Heart right ventricle (tissue), 16 donors: ENCODE data around the gene TTC21A. TPM values are rescaled to one million over a fixed set of nuclear protein-coding genes. Genes with fewer than 3 reads are reported as not detected.

Experiments used
- ATAC-seq, 8 donors: fragments of 200-7000 bp; cut with Tn5 transposase; one replicate each; pipeline ENCODE4 v1.9.1; 2020; ENCODE audit warnings: mild to moderate bottlenecking in 8 of 8, moderate library complexity in 8 of 8, moderate number of reproducible peaks in 1 of 8
- DNase-seq, 2 donors: peaks; one replicate each; pipeline ENCODE4 v3.0.0-alpha.2; 2020
- H3K27ac ChIP-seq, 10 donors: fragments of 200-600 bp; sonication (generic) in 2 of 10; one replicate each; pipeline versions ENCODE4 v1.5.0 to v1.8.0; 2020 to 2022; ENCODE audit warnings: mild to moderate bottlenecking in 3 of 10
- H3K27me3 ChIP-seq, 7 donors: fragments of 200-600 bp; one replicate each; pipeline ENCODE4 v1.8.0; 2021 to 2022; ENCODE audit warnings: mild to moderate bottlenecking in 2 of 7
- H3K36me3 ChIP-seq, 9 donors: fragments of 200-600 bp; sonication (generic) in 1 of 9; one replicate each; pipeline versions ENCODE4 v1.5.0 to v1.8.0; 2020 to 2022; ENCODE audit warnings: mild to moderate bottlenecking in 2 of 9
- H3K4me1 ChIP-seq, 9 donors: fragments of 200-600 bp; sonication (generic) in 1 of 9; one replicate each; pipeline versions ENCODE4 v1.5.0 to v1.8.0; 2020 to 2022; ENCODE audit warnings: mild to moderate bottlenecking in 4 of 9
- H3K4me3 ChIP-seq, 10 donors: fragments of 200-600 bp; sonication (generic) in 2 of 10; one replicate each; pipeline versions ENCODE4 v1.5.0 to v1.8.0; 2020 to 2022; ENCODE audit warnings: mild to moderate bottlenecking in 7 of 10, moderate library complexity in 2 of 10
- H3K9me3 ChIP-seq, 11 donors: fragments of 200-600 bp in 10 of 11; sonication (generic) in 2 of 11; one replicate each; pipeline versions ENCODE4 v1.5.0 to v1.8.0; 2013 to 2022; ENCODE audit warnings: mild to moderate bottlenecking in 2 of 11, control low read depth in 1 of 11, moderate library complexity in 1 of 11
- CTCF ChIP-seq, 9 donors: fragments of 200-600 bp; sonication (generic) in 2 of 9; IDR thresholded peaks; one replicate each; pipeline versions ENCODE4 v1.5.0 to v1.8.0; 2021 to 2022; ENCODE audit warnings: antibody characterized with exemption in 9 of 9, mild to moderate bottlenecking in 5 of 9, moderate library complexity in 1 of 9
- WGBS, 2 donors: extraction: QIAGEN DNeasy Blood & Tissue Kit; methylation state at CpG; one replicate each; pipeline ENCODE4 v1.1.7; 2013; ENCODE audit warnings: inconsistent platforms in 1 of 2; 5-methylcytosine and 5-hydroxymethylcytosine counted together
- intact Hi-C, 10 donors: fragments of 100-400 bp; cut with DNase I; formaldehyde crosslinking; loops; one replicate each; pipeline versions ENCODE4 v1.11.1 to v1.14.2; 2022
- polyA plus RNA-seq, 2 donors: library from polyadenylated mRNA; stranded (reverse); fragments of 200-250 nt; gene quantifications; one replicate each; pipeline ENCODE4 v1.2.3, GENCODE V29; 2013
- total RNA-seq, 10 donors: library from RNA; stranded (reverse); fragmentation: NEBNext Ultra II Directional in 3 of 10; extraction: Animal tissue kit (Norgen Biotek cat#: 25700) in 3 of 10; gene quantifications; one replicate each; pipeline versions ENCODE4 v1.2.1 to v1.2.4, GENCODE V29; 2021 to 2023
- donor health status: Arrhythmogenic right ventricular cardiomyopathy.
- donor health status: ischemic (EF 13 %, LVEDD 7.1; RV severe dilation, severe dysfunction).
- donor health status: healthy with polysubstance abuse.
- donor health status: DM: no; HTN: yes; CAD: no.
- donor health status: DM: no; HTN: no; CAD: no.
- donor health status: ischemic (EF 25% LVEDD 6.9; RV normal size, moderate dysfunction).
- donor health status: ischemic (EF 25% LVEDD 5.7; RV mildly dilated, moderate dysfunction).
- donor health status: healthy.
- donor health status: DM: yes; HTN: yes; CAD: no.
- donor health status: Ischemic cardiomyopathy.
- donor health status: ischemic (EF 35%, LVEDD 5.7; RV mildly dilated, moderate dysfunction).
- donor health status: nonischemic (EF 11% LVEDD 7.7; RV severe dilation, severe dysfunction).
- donor health status: DM: yes; HTN: yes; CAD: no.
- donor health status: PGD.
- donor health status: ischemic (EF 29% LVEDD 5.4; RV normal size, mild dysfunction).
- donor health status: nonischemic (EF 23%, LVEDD 6.1; RV moderate dilation, normal function).

The TTC21A gene
- total and polyA plus RNA-seq, 12 donors = 0.80 to 7.5 (median 1.5) TPM

- Histone ChIP-seq H3K9me3 (no peaks in the 10 kb centered on the region), H3K4me3 (no peak overlapping the region), H3K36me3 (peaks cover 0 to 7% (median 0%) of the 10 kb centered on the region in 9 donors), H3K27me3 (no peaks in the 10 kb centered on the region), H3K4me1 (peaks cover 0 to 18% (median 5%) of the 10 kb centered on the region in 9 donors), H3K27ac (peak overlapping the region in 1 of 10 donors; percentile 15)
- intact Hi-C loops = loop anchor here (1.0 to 10.0 kb wide), 10 partner anchors 58 to 258 kb away; partner anchors contain the start of genes SLC25A38 (in 1 of the 10) and XIRP1 (in 1 of the 10)
- WGBS, 2 donors = 52 to 53% methylated on average over 6 of the region's 6 CpGs
- ATAC-seq (peak; percentile 63 to 87 (median 83)), DNase-seq (peak in 1 of 2 donors; percentile 67)
- TF ChIP-seq CTCF (IDR thresholded peaks at IDR 0.05) = peak; percentile 42 to 78 (median 68)
These were observed 19.1 kb downstream of the TTC21A start for GRCh38 chr3:39126532-39127071.

- WGBS, 2 donors = 78 to 90% methylated on average over 7 of the region's 7 CpGs
- DNase-seq (no peak), ATAC-seq (no peak)
- TF ChIP-seq CTCF (IDR thresholded peaks at IDR 0.05) = no peak
- Histone ChIP-seq H3K4me1 (peaks cover 0 to 18% (median 5%) of the 10 kb centered on the region in 9 donors), H3K27ac (no peak overlapping the region), H3K4me3 (no peak overlapping the region), H3K9me3 (no peaks in the 10 kb centered on the region), H3K36me3 (peaks cover 0 to 7% (median 0%) of the 10 kb centered on the region in 9 donors), H3K27me3 (no peaks in the 10 kb centered on the region)
- intact Hi-C loops = loop anchor here in 8 of 10 donors (2.0 to 10.0 kb wide), 9 partner anchors 57 to 257 kb away; partner anchors contain the start of genes SLC25A38 (in 1 of the 8) and XIRP1 (in 1 of the 8)
These were observed 19.9 kb downstream of the TTC21A start for GRCh38 chr3:39127269-39127907.

GRCh38 chr3:39127908-39128304 lies 20.4 kb downstream of the TTC21A start:
- H3K4me1 ChIP-seq = peaks cover 0 to 18% (median 0%) of the 10 kb centered on the region in 9 donors
- H3K4me3 ChIP-seq = no peak overlapping the region
- intact Hi-C loops = loop anchor here in 8 of 10 donors (2.0 to 10.0 kb wide), 9 partner anchors 57 to 257 kb away; partner anchors contain the start of genes SLC25A38 (in 1 of the 8) and XIRP1 (in 1 of the 8)
- H3K9me3 ChIP-seq = no peaks in the 10 kb centered on the region
- TF ChIP-seq CTCF (IDR thresholded peaks at IDR 0.05) = no peak
- ATAC-seq (no peak), DNase-seq (no peak)
- WGBS, 2 donors = 24 to 28% methylated on average over 1 of the region's 1 CpG
- peaks cover 0 to 7% (median 0%) of the 10 kb centered on the region in 9 donors for H3K36me3 ChIP-seq
- no peak overlapping the region for H3K27ac ChIP-seq
- no peaks in the 10 kb centered on the region for H3K27me3 ChIP-seq

- Histone ChIP-seq H3K27me3 (no peaks in the 10 kb centered on the region), H3K4me3 (no peak overlapping the region), H3K9me3 (no peaks in the 10 kb centered on the region), H3K27ac (no peak overlapping the region), H3K36me3 (peaks cover 0 to 7% (median 0%) of the 10 kb centered on the region in 9 donors), H3K4me1 (peaks cover 0 to 18% (median 5%) of the 10 kb centered on the region in 9 donors)
- ATAC-seq (no peak), DNase-seq (no peak)
- no peak for TF ChIP-seq CTCF (IDR thresholded peaks at IDR 0.05)
- WGBS, 2 donors = 97% methylated on average over 7 of the region's 7 CpGs
- intact Hi-C loops = loop anchor here in 6 of 10 donors (2.0 to 10.0 kb wide), 8 partner anchors 56 to 256 kb away; partner anchors contain the start of genes SLC25A38 (in 1 of the 6) and XIRP1 (in 1 of the 6)
These were observed 21.5 kb downstream of the TTC21A start for GRCh38 chr3:39128951-39129350.
